Smooth muscle cell (in vitro differentiated cells): ENCODE results near the gene GFER. TPM values are rescaled to one million over a fixed set of nuclear protein-coding genes. Genes with fewer than 3 reads are reported as not detected.

Experiments
- DNase-seq: peaks from one replicate; lab custom pipeline; 2025; ENCODE audit not compliant: unreplicated experiment; lab: John Stamatoyannopoulos, UW
- H2AFZ ChIP-seq: fragments of 200-600 bp; sonication (generic); 2 replicates; pipeline ENCODE4 v1.6.0; 2016; ENCODE audit warnings: antibody characterized with exemption, low read depth, mild to moderate bottlenecking
- H3F3A ChIP-seq: fragments of 200-600 bp; sonication (generic); 2 replicates; pipeline ENCODE4 v1.6.0; 2017; ENCODE audit warnings: antibody characterized with exemption, low read depth
- H3K27ac ChIP-seq: fragments of 200-600 bp; sonication (generic); 2 replicates; pipeline ENCODE4 v1.5.1; 2016; ENCODE audit warnings: low read depth, mild to moderate bottlenecking
- H3K27me3 ChIP-seq: fragments of 200-600 bp; sonication (generic); 2 replicates; pipeline ENCODE4 v1.6.1; 2016; ENCODE audit warnings: low read depth, mild to moderate bottlenecking
- H3K36me3 ChIP-seq: fragments of 200-600 bp; sonication (generic); 2 replicates; pipeline ENCODE4 v1.5.1; 2016; ENCODE audit warnings: low read depth
- H3K4me1 ChIP-seq: fragments of 200-600 bp; sonication (generic); 2 replicates; pipeline ENCODE4 v1.5.1; 2016; ENCODE audit warnings: low read depth
- H3K4me2 ChIP-seq: fragments of 200-600 bp; sonication (generic); 2 replicates; pipeline ENCODE4 v1.6.0; 2016; ENCODE audit warnings: mild to moderate bottlenecking
- H3K4me3 ChIP-seq: fragments of 200-600 bp; sonication (generic); 2 replicates; pipeline ENCODE4 v1.5.1; 2016; ENCODE audit warnings: mild to moderate bottlenecking
- H3K79me2 ChIP-seq: fragments of 200-600 bp; sonication (generic); 2 replicates; pipeline ENCODE4 v1.6.0; 2016; ENCODE audit warnings: low read depth, mild to moderate bottlenecking
- H3K9ac ChIP-seq: fragments of 200-600 bp; sonication (generic); 2 replicates; pipeline ENCODE4 v1.6.0; 2016; ENCODE audit warnings: low read depth
- H3K9me3 ChIP-seq: fragments of 200-600 bp; sonication (generic); replicated peaks from 2 replicates; pipeline ENCODE4 v1.5.1; 2016; ENCODE audit warnings: low read depth
- H4K20me1 ChIP-seq: fragments of 200-600 bp; sonication (generic); 2 replicates; pipeline ENCODE4 v1.6.0; 2016; ENCODE audit warnings: low read depth
- CTCF ChIP-seq: fragments of 200-600 bp; sonication (generic); IDR thresholded peaks from 2 replicates; pipeline ENCODE4 v1.5.1; 2017; ENCODE audit warnings: borderline replicate concordance, mild to moderate bottlenecking, antibody characterized with exemption; ENCODE audit not compliant: insufficient read depth, poor library complexity, severe bottlenecking
- WGBS: methylation state at CpG from one replicate; pipeline ENCODE4 v1.1.7; 2016; ENCODE audit warnings: low lambda C conversion rate; 5-methylcytosine and 5-hydroxymethylcytosine counted together
- polyA plus RNA-seq: library from polyadenylated mRNA; unstranded; fragments of >200 nt; fragmentation: Nextera tagmentation; extraction: Ambion mirVana; gene quantifications from 2 replicates; pipeline ENCODE4 v1.2.1, GENCODE V29; 2016
- small RNA-seq: library from RNA; depleted of rRNA; stranded (forward); fragments of <200 nt; gene quantifications from one replicate; pipeline ENCODE3, GENCODE V24; 2014
- total RNA-seq: library from RNA; depleted of rRNA; stranded (reverse); fragments of >200 nt; gene quantifications from 2 replicates; pipeline ENCODE4 v1.2.3, GENCODE V29; 2014

The GFER gene
- total and polyA plus RNA-seq, 2 experiments from 2014 or later: 15.1 to 41.2 TPM

DNA sequence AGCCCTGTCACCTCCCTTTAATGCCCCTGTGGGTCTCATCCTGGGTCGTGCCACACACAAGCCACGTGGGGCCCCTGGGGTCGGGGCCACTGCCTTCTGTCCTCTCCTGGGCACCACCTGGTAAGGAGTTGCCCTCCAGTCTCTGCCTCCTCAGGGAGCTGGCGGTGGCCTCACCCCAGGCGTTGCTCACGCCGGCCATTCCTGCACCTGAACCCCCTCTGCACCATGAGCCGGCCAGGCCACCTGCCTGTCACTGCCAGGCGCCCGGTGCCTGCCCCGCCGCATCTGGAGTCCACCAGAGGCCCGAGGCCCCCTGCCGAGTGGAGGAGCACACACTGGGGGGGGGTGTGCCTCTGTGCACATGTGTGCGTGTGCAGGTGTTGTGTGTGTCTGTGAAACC lies 53.1 kb downstream of the GFER start:
- WGBS: 95% methylated on average over 15 of the region's 15 CpGs
- Histone ChIP-seq H3K79me2 (no peaks in the 10 kb centered on the region), H3K4me3 (no peak overlapping the region), H3K9me3 (no peaks in the 10 kb centered on the region), H3K36me3 (no peaks in the 10 kb centered on the region), H3K27me3 (no peaks in the 10 kb centered on the region), H2AFZ (no peak overlapping the region), H3K9ac (no peak overlapping the region), H4K20me1 (no peaks in the 10 kb centered on the region), H3F3A (no peaks in the 10 kb centered on the region), H3K27ac (no peak overlapping the region), H3K4me2 (no peak overlapping the region), H3K4me1 (peaks cover 21% of the 10 kb centered on the region)
- no peak for DNase-seq
- TF ChIP-seq CTCF: no peak

Small RNA genes lying within 50 kb of the gene (small RNA-seq; reads per million reads assigned to genes)
- gene AC005363.2: not detected
- gene RN7SL219P: not detected
- gene SNORA10: not detected
- not detected for gene SNORA64

Other genes starting within 250 kb of the GFER start
Only the 30 nearest of the 31 such genes appear.
- gene NME3, start 212.7 kb upstream of the GFER start, total RNA-seq: 38.0 and 56.7 TPM in 2 replicates
- 85.4 and 94.3 TPM in 2 replicates for gene NME3, start 212.7 kb upstream of the GFER start, polyA plus RNA-seq
- gene EME2, start 211.4 kb upstream of the GFER start, total RNA-seq: 3.6 and 4.4 TPM in 2 replicates
- 3.8 and 7.6 TPM in 2 replicates for gene EME2, start 211.4 kb upstream of the GFER start, polyA plus RNA-seq
- gene MRPS34, start 211.1 kb upstream of the GFER start, total RNA-seq: 56.7 and 62.9 TPM in 2 replicates
- 111 and 122 TPM in 2 replicates for gene MRPS34, start 211.1 kb upstream of the GFER start, polyA plus RNA-seq
- 23.0 and 25.1 TPM in 2 replicates for gene SPSB3, start 201.6 kb upstream of the GFER start, total RNA-seq
- gene SPSB3, start 201.6 kb upstream of the GFER start, polyA plus RNA-seq: 49.8 and 60.3 TPM in 2 replicates
- gene NUBP2, start 201.2 kb upstream of the GFER start, total RNA-seq: 32.9 and 48.0 TPM in 2 replicates
- gene NUBP2, start 201.2 kb upstream of the GFER start, polyA plus RNA-seq: 80.8 and 86.7 TPM in 2 replicates
- 0.58 TPM in 1 of 2 replicates, not detected in the other for gene IGFALS, start 190.5 kb upstream of the GFER start, total RNA-seq
- gene IGFALS, start 190.5 kb upstream of the GFER start, polyA plus RNA-seq: 0.45 TPM in 1 of 2 replicates, not detected in the other
- 20.7 and 20.9 TPM in 2 replicates for gene HAGH, start 157.4 kb upstream of the GFER start, total RNA-seq
- gene HAGH, start 157.4 kb upstream of the GFER start, polyA plus RNA-seq: 42.6 and 43.0 TPM in 2 replicates
- 25.0 and 32.4 TPM in 2 replicates for gene FAHD1, start 157.0 kb upstream of the GFER start, total RNA-seq
- 32.4 and 32.8 TPM in 2 replicates for gene FAHD1, start 157.0 kb upstream of the GFER start, polyA plus RNA-seq
- 0.18 and 0.22 TPM in 2 replicates for gene MEIOB, start 112.0 kb upstream of the GFER start, total RNA-seq
- 1.7 TPM in 1 of 2 replicates, not detected in the other for gene MEIOB, start 112.0 kb upstream of the GFER start, polyA plus RNA-seq
- gene HS3ST6, start 65.8 kb upstream of the GFER start, total RNA-seq: not detected in 2 replicates
- gene HS3ST6, start 65.8 kb upstream of the GFER start, polyA plus RNA-seq: not detected in 2 replicates
- 9.4 and 9.9 TPM in 2 replicates for gene MSRB1, start 41.0 kb upstream of the GFER start, total RNA-seq
- 21.8 TPM in 2 replicates for gene MSRB1, start 41.0 kb upstream of the GFER start, polyA plus RNA-seq
- not detected in 2 replicates for gene RPL3L, start 29.5 kb upstream of the GFER start, total RNA-seq
- 0.21 TPM in 1 of 2 replicates, not detected in the other for gene RPL3L, start 29.5 kb upstream of the GFER start, polyA plus RNA-seq
- gene NDUFB10, start 24.7 kb upstream of the GFER start, total RNA-seq: 125 and 176 TPM in 2 replicates
- gene NDUFB10, start 24.7 kb upstream of the GFER start, polyA plus RNA-seq: 278 and 295 TPM in 2 replicates
- gene RPS2, start 19.4 kb upstream of the GFER start, total RNA-seq: 2,263 and 2,576 TPM in 2 replicates
- 2,041 and 2,061 TPM in 2 replicates for gene RPS2, start 19.4 kb upstream of the GFER start, polyA plus RNA-seq
- gene RNF151, start 17.3 kb upstream of the GFER start, total RNA-seq: not detected in 2 replicates
- gene RNF151, start 17.3 kb upstream of the GFER start, polyA plus RNA-seq: not detected in 2 replicates
- 25.8 and 28.5 TPM in 2 replicates for gene TBL3, start 12.1 kb upstream of the GFER start, total RNA-seq
- 62.0 and 81.7 TPM in 2 replicates for gene TBL3, start 12.1 kb upstream of the GFER start, polyA plus RNA-seq
- 0.13 TPM in 1 of 2 replicates, not detected in the other for gene NOXO1, start 2.7 kb upstream of the GFER start, total RNA-seq
- 0.35 and 1.7 TPM in 2 replicates for gene NOXO1, start 2.7 kb upstream of the GFER start, polyA plus RNA-seq
- 3.0 and 4.4 TPM in 2 replicates for gene SYNGR3, start 5.8 kb downstream of the GFER start, total RNA-seq
- gene SYNGR3, start 5.8 kb downstream of the GFER start, polyA plus RNA-seq: 8.7 and 16.8 TPM in 2 replicates
- gene ZNF598, start 25.6 kb downstream of the GFER start, total RNA-seq: 23.2 and 27.2 TPM in 2 replicates
- 27.9 and 32.7 TPM in 2 replicates for gene ZNF598, start 25.6 kb downstream of the GFER start, polyA plus RNA-seq
- 13.1 and 30.9 TPM in 2 replicates for gene NPW, start 35.6 kb downstream of the GFER start, total RNA-seq
- gene NPW, start 35.6 kb downstream of the GFER start, polyA plus RNA-seq: 185 and 193 TPM in 2 replicates
- gene NHERF2, start 42.7 kb downstream of the GFER start, total RNA-seq: 14.4 and 21.8 TPM in 2 replicates
- gene NHERF2, start 42.7 kb downstream of the GFER start, polyA plus RNA-seq: 40.2 and 56.8 TPM in 2 replicates
- 14.6 and 23.8 TPM in 2 replicates for gene NTHL1, start 63.6 kb downstream of the GFER start, total RNA-seq
- gene NTHL1, start 63.6 kb downstream of the GFER start, polyA plus RNA-seq: 36.5 and 39.3 TPM in 2 replicates
- 29.7 and 64.5 TPM in 2 replicates for gene TSC2, start 63.8 kb downstream of the GFER start, total RNA-seq
- 74.7 and 110 TPM in 2 replicates for gene TSC2, start 63.8 kb downstream of the GFER start, polyA plus RNA-seq
- gene PKD1, start 151.7 kb downstream of the GFER start, total RNA-seq: 68.2 and 70.1 TPM in 2 replicates
- gene PKD1, start 151.7 kb downstream of the GFER start, polyA plus RNA-seq: 47.9 and 71.3 TPM in 2 replicates
- not detected in 2 replicates for gene RAB26, start 164.4 kb downstream of the GFER start, total RNA-seq
- gene RAB26, start 164.4 kb downstream of the GFER start, polyA plus RNA-seq: 1.3 and 3.4 TPM in 2 replicates
- 52.6 and 59.9 TPM in 2 replicates for gene TRAF7, start 171.6 kb downstream of the GFER start, total RNA-seq
- gene TRAF7, start 171.6 kb downstream of the GFER start, polyA plus RNA-seq: 27.5 and 28.0 TPM in 2 replicates
- 0.45 TPM in 2 replicates for gene CASKIN1, start 212.4 kb downstream of the GFER start, total RNA-seq
- 0.09 and 0.77 TPM in 2 replicates for gene CASKIN1, start 212.4 kb downstream of the GFER start, polyA plus RNA-seq
- gene MLST8, start 221.3 kb downstream of the GFER start, total RNA-seq: 37.2 and 38.1 TPM in 2 replicates
- 61.8 and 67.0 TPM in 2 replicates for gene MLST8, start 221.3 kb downstream of the GFER start, polyA plus RNA-seq
- 2.0 and 2.4 TPM in 2 replicates for gene BRICD5, start 226.7 kb downstream of the GFER start, total RNA-seq
- 4.7 and 14.1 TPM in 2 replicates for gene BRICD5, start 226.7 kb downstream of the GFER start, polyA plus RNA-seq
- 17.2 and 21.6 TPM in 2 replicates for gene PGP, start 230.6 kb downstream of the GFER start, total RNA-seq
- gene PGP, start 230.6 kb downstream of the GFER start, polyA plus RNA-seq: 30.1 and 32.9 TPM in 2 replicates